Endothelial cell of umbilical vein (primary cell): Measurements from ENCODE around the gene MFNG. TPM values are rescaled to one million over a fixed set of nuclear protein-coding genes. Genes with fewer than 3 reads are reported as not detected.

ENCODE experiments used
- BruUV-seq: library from RNA; stranded (reverse); fragments of 400-500 nt; replicated peaks from 2 replicates; lab custom pipeline; 2021; lab: Mats Ljungman, UMichigan
- CTCF ChIA-PET: fragments of 300-600, 350-600 bp; sonication (Branson Sonifier 250); formaldehyde crosslinking; loops from one replicate; lab custom pipeline; 2021; ENCODE audit warnings: antibody characterized with exemption, inconsistent platforms; lab: Charles Lee
- POLR2A ChIA-PET: fragments of 300-600, 350-600 bp; sonication (Branson Sonifier 250); formaldehyde crosslinking; loops from one replicate; lab custom pipeline; 2021; ENCODE audit warnings: antibody characterized with exemption, inconsistent platforms; lab: Charles Lee
- DNase-seq: peaks from one replicate; pipeline ENCODE4 v3.0.0-alpha.2; 2011; ENCODE audit warnings: low read depth, low spot score
- FAIRE-seq: peaks from 2 replicates; lab custom pipeline; 2011; peaks lifted over from hg19 to GRCh38; lab: Jason Lieb, UNC
- H2AFZ ChIP-seq: 2 replicates; pipeline ENCODE4 v1.6.0; 2012; ENCODE audit warnings: low read depth, low read length, control low read depth, inconsistent platforms
- H3K27ac ChIP-seq: 2 replicates; pipeline ENCODE4 v1.5.1; 2011; ENCODE audit warnings: low read depth, mild to moderate bottlenecking, control low read depth, low read length, moderate library complexity; ENCODE audit not compliant: insufficient read depth
- H3K27me3 ChIP-seq, 2 experiments: 2 replicates each; pipeline versions ENCODE4 v1.6.0 to v1.6.1; 2011; ENCODE audit warnings: low read length in 2 of 2, mixed read lengths in 1 of 2; ENCODE audit not compliant: control insufficient read depth in 2 of 2, insufficient read depth in 2 of 2
- H3K36me3 ChIP-seq, 2 experiments: 2 replicates in 1 of 2; 3 replicates in 1 of 2; pipeline ENCODE4 v1.5.1; 2011; ENCODE audit warnings: low read length in 2 of 2, mild to moderate bottlenecking in 1 of 2, moderate library complexity in 1 of 2; ENCODE audit not compliant: control insufficient read depth in 2 of 2, insufficient read depth in 2 of 2; ENCODE audit errors: extremely low read depth in 1 of 2
- H3K4me1 ChIP-seq: 3 replicates; pipeline ENCODE4 v1.5.1; 2011; ENCODE audit warnings: mild to moderate bottlenecking, low read length; ENCODE audit not compliant: control insufficient read depth, insufficient read depth; ENCODE audit errors: extremely low read depth
- H3K4me2 ChIP-seq: 2 replicates; pipeline ENCODE4 v1.6.1; 2011; ENCODE audit warnings: low read length, control low read depth, mixed read lengths; ENCODE audit not compliant: insufficient read depth
- H3K4me3 ChIP-seq, 3 experiments: fragments of 200-600 bp in 1 of 3; sonication (generic), shearing (Covaris generic) in 1 of 3; replicated peaks in 1 of 3; 2 replicates each; pipeline ENCODE4 v1.5.1; 2011 to 2016; ENCODE audit warnings: control low read depth in 3 of 3, low read length in 3 of 3, mild to moderate bottlenecking in 2 of 3, inconsistent platforms in 1 of 3, low read depth in 1 of 3, moderate library complexity in 1 of 3; ENCODE audit not compliant: insufficient read depth in 1 of 3
- H3K79me2 ChIP-seq: 2 replicates; pipeline ENCODE4 v1.6.0; 2012; ENCODE audit warnings: low read length, inconsistent platforms; ENCODE audit not compliant: control insufficient read depth, insufficient read depth
- H3K9ac ChIP-seq: replicated peaks from 2 replicates; pipeline ENCODE3; 2011; ENCODE audit warnings: low read length, control low read depth; ENCODE audit not compliant: insufficient read depth; ENCODE audit errors: extremely low read depth
- H3K9me1 ChIP-seq: replicated peaks from 3 replicates; pipeline ENCODE4 v1.6.0; 2011; ENCODE audit warnings: mild to moderate bottlenecking, low read length; ENCODE audit not compliant: control insufficient read depth, insufficient read depth; ENCODE audit errors: extremely low read depth
- H3K9me3 ChIP-seq: replicated peaks from 2 replicates; pipeline ENCODE4 v1.5.1; 2012; ENCODE audit warnings: low read length, inconsistent platforms; ENCODE audit not compliant: control insufficient read depth, insufficient read depth
- H4K20me1 ChIP-seq: replicated peaks from 2 replicates; pipeline ENCODE3; 2011; ENCODE audit warnings: mild to moderate bottlenecking, low read length; ENCODE audit not compliant: control insufficient read depth, insufficient read depth; ENCODE audit errors: extremely low read depth
- EZH2 ChIP-seq: IDR thresholded peaks from 2 replicates; pipeline ENCODE4 v1.6.1; 2012; ENCODE audit warnings: borderline replicate concordance, low read depth, mild to moderate bottlenecking, moderate library complexity, low read length, inconsistent platforms; ENCODE audit not compliant: severe bottlenecking
- FOS ChIP-seq: IDR thresholded peaks from 2 replicates; pipeline ENCODE4 v1.6.1; 2011; ENCODE audit warnings: mild to moderate bottlenecking, low read length, moderate library complexity, borderline replicate concordance; ENCODE audit not compliant: insufficient read depth
- GATA2 ChIP-seq: IDR thresholded peaks from 2 replicates; pipeline ENCODE4 v1.7.0; 2011; ENCODE audit warnings: low read depth, mild to moderate bottlenecking, moderate library complexity, mixed read lengths, low read length; ENCODE audit not compliant: insufficient read length, insufficient read depth
- JUN ChIP-seq: IDR thresholded peaks from 2 replicates; pipeline ENCODE4 v1.6.1; 2011; ENCODE audit warnings: borderline replicate concordance, low read depth; ENCODE audit not compliant: insufficient read length, insufficient read depth
- MYC ChIP-seq: IDR thresholded peaks from one replicate; pipeline ENCODE4 v1.6.1; 2011; ENCODE audit warnings: mild to moderate bottlenecking, low read depth, low read length
- POLR2A ChIP-seq: IDR thresholded peaks from 2 replicates; pipeline ENCODE4 v1.6.1; 2012; ENCODE audit warnings: low read depth, mild to moderate bottlenecking, control low read depth, low read length
- POLR2AphosphoS5 ChIP-seq: IDR thresholded peaks from 2 replicates; pipeline ENCODE4 v1.6.1; 2012; ENCODE audit warnings: low read depth, mild to moderate bottlenecking, control low read depth, low read length, moderate library complexity; ENCODE audit not compliant: insufficient read depth
- dilution Hi-C: fragments of 300-500 bp; cut with MboI; formaldehyde crosslinking; loops from one replicate; pipeline ENCODE4 v1.15.0; 2019; ENCODE audit warnings: low sequenced_read_pairs; ENCODE audit not compliant: extremely low pct_ligation_motif_present
- intact Hi-C: fragments of 100-400 bp; cut with micrococcal nuclease; formaldehyde crosslinking; loops from one replicate; pipeline ENCODE4 v1.10.0; 2022
- polyA plus RNA-seq, 4 experiments: library from polyadenylated mRNA; depleted of rRNA in 3 of 4; stranded (reverse) in 3 of 4; unstranded in 1 of 4; fragments of >200 nt; gene quantifications; 2 replicates each; pipeline versions ENCODE4 v1.2.1 to v1.2.3, GENCODE V29; 2011 to 2012; ENCODE audit warnings: missing spikeins in 1 of 4
- total RNA-seq: library from RNA; stranded (reverse); gene quantifications from 2 replicates; pipeline ENCODE4 v1.2.3, GENCODE V29; 2021
- TF ChIP-seq, protein P1 (sequence below), 2 donors: IDR thresholded peaks; 1 replicate in 1 of 2; 2 replicates in 1 of 2; pipeline ENCODE4 v1.5.1; 2011; ENCODE audit warnings: low read length in 2 of 2, mild to moderate bottlenecking in 2 of 2, moderate library complexity in 2 of 2, control low read depth in 1 of 2, inconsistent platforms in 1 of 2, low read depth in 1 of 2; ENCODE audit not compliant: insufficient read depth in 1 of 2; ENCODE audit errors: extremely low read depth in 1 of 2
- TF ChIP-seq, protein P2 (sequence below): IDR thresholded peaks from 2 replicates; pipeline ENCODE4 v1.6.1; 2011; ENCODE audit not compliant: insufficient read depth, insufficient read length

Gene MFNG
- total and polyA plus RNA-seq, 2 donors (not counting 3 experiments of a cell fraction or from before 2014, with no cell fraction given), result 188 to 257 TPM

DNA sequence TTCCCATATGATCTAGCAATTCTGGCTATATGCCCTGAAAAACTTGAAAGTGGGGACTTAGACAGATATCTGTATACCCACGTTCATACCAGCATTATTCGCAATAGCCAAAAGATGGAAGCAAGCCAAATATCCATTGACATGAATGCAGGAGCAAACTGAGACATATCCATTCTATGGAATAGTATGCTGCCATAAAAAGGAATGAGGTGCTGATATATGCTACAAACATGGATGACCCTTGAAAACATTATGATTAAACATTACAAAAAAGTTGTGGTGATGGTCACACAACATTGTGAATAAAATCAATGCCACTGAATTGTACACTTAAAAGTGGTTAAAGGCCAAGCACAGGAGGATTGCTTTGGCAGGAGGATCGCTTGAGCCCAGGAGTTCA lies 25.5 kb downstream of the MFNG start:
- DNase-seq, result no peak
- CTCF ChIA-PET, result no interaction called here
- FAIRE-seq, result no peak
- Histone ChIP-seq H3K27ac (no peak overlapping the region), H3K4me1 (peaks cover 16% of the 10 kb centered on the region), H3K9me1 (no peaks in the 10 kb centered on the region), H3K9me3 (no peaks in the 10 kb centered on the region), H2AFZ (no peak overlapping the region), H3K79me2 (no peaks in the 10 kb centered on the region), H3K27me3 (no peaks in the 10 kb centered on the region), H3K36me3 (peaks cover 0 to 5% of the 10 kb centered on the region in 2 experiments), H3K4me3 (no peak overlapping the region), H3K9ac (no peak overlapping the region), H3K4me2 (no peak overlapping the region), H4K20me1 (no peaks in the 10 kb centered on the region)
- no TSS peak for BruUV-seq
- dilution Hi-C loops (no loop called here), intact Hi-C loops (no loop called here)
- TF ChIP-seq JUN (no peak), POLR2A (no peak), GATA2 (no peak), POLR2AphosphoS5 (no peak), FOS (no peak), EZH2 (no peak), MYC (no peak)
- TF ChIP-seq, protein P1, sequence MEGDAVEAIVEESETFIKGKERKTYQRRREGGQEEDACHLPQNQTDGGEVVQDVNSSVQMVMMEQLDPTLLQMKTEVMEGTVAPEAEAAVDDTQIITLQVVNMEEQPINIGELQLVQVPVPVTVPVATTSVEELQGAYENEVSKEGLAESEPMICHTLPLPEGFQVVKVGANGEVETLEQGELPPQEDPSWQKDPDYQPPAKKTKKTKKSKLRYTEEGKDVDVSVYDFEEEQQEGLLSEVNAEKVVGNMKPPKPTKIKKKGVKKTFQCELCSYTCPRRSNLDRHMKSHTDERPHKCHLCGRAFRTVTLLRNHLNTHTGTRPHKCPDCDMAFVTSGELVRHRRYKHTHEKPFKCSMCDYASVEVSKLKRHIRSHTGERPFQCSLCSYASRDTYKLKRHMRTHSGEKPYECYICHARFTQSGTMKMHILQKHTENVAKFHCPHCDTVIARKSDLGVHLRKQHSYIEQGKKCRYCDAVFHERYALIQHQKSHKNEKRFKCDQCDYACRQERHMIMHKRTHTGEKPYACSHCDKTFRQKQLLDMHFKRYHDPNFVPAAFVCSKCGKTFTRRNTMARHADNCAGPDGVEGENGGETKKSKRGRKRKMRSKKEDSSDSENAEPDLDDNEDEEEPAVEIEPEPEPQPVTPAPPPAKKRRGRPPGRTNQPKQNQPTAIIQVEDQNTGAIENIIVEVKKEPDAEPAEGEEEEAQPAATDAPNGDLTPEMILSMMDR (IDR thresholded peaks at IDR 0.05; ENCODE audit: extremely low read depth in 1 of 2, insufficient read depth in 1 of 2, low read depth in 1 of 2, low read length in 2 of 2), result no peak
- TF ChIP-seq, protein P2, sequence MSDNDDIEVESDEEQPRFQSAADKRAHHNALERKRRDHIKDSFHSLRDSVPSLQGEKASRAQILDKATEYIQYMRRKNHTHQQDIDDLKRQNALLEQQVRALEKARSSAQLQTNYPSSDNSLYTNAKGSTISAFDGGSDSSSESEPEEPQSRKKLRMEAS, result no peak
- POLR2A ChIA-PET, result no interaction called here
